ENCODE data around the gene TSPO2. TPM values are rescaled to one million over a fixed set of nuclear protein-coding genes. Genes with fewer than 3 reads are reported as not detected.
A peak's percentile ranks its signal among the peaks of the same experiment; 100 is the strongest.

TSPO2 gene
- total RNA-seq, 1 donor from 2014 or later, result not detected

DNA sequence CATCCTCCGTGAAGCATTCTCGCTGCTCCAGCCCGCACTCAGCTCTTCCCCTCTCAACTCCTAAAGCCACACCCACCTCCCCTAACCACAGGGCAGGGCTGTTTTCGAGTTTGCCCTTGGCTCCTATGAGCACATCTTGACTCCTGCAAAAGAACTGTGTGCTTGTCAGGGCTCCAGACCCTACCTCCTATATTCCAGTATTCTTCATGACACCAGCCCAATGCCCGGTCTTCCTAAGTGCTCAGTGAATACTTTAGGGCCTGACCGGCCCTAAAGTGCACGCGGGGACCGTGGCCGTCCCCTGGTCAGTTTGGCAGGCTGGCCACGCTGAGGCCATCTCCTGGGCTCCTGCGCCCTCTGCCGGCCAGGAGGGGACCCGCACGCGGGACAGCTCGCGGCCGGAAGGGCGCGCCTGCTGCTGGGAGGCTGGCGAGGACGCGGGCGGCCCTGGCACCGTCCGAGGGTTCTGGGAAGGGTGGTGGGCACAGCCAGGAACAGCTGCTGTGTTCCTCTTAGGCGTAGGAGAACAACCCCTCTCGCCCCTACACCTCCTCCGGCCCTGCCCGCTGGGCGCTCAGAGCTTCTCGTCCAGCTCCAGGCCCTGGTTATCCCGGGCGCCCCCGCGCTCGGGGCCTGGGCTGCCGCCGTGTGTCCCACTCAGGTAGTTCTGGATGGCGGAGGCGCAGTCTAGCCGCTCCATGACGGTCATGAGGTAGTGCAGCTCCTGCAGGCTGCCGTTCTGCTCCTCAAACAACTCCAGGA, 14.3 kb upstream of the TSPO2 start:
- DNase-seq (ENCODE audit: low spot score), result peak; percentile 86

DNA sequence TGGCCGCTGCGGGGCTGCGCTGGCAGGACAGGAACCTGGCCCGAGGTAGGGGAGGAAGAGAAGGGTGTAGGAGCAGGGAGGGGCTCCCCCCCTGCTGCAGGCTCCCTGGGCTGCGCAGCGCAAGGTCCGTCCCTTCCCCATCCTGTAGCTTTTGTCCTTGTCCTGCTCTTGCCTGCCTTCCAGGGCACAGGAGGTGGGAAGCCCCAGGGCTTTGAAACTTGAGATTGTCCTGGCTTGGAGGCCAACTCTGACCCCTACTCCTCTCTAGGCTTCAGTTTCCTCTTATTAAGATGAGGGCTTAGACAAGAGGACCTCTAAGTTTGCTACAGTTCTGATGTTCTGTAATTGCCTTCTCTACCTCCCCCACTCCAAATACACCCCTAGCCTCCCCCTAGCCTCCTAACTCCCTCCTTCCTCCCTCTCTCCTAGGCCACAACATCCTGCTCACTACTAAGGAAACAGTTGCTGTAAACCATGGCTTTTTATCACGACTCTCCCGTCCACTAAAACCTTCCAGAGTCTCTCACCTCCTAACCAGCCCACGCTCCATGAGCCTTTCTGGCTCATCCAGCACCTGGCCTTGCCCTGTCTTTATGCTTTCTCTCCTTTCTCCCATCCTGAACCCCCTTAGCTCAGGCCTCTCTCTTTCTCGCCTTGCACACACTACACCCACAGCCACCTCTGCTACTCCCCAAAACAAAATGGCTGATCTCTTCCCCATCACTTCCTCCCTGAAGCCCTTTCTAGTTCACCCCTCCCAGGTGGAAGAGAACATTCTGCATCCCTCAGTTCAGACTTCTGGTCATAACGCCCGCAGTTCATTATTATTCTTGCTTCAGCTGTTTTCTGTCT, 13.5 kb upstream of the TSPO2 start:
- no peak for DNase-seq (ENCODE audit: low spot score)

DNA sequence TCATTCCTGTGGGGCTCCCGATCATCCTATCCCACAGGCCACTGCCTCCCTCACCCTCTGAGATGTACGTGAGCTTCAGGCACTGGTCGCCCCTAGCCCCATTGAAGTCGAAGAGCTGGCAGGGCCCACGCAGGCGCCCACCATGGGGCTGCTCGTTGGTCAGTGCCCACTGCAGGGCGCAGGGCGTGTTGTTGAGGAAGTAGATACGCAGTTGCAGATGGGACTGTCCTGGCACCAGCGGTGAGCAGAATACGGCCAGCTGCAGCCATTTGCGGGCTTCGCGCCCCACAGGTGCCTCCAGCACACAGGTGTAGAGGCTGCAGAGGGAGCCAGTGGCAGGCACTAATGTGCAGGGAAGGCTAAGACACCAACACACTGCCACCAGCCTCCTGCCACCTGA, 9.4 kb upstream of the TSPO2 start:
- DNase-seq (ENCODE audit: low spot score), result no peak

DNA sequence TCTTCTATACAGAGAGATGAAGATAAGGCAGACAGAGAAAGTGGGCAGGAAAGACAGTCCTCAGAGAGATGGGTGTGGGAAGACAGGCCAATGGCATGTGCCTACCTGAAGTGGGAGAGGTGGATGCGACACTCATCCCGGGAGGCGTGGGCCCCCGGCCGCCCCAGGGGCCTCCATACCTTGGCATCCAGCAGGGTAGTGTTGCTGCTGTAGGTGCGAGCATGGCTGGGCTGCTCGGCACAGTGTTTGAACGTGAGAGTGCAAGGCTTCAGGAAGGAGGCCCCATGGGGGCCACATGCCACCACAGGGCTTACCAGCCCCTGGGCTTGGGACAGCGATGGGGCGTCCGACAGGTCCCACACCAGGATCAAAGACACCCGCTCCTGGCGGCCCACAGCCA, 8.5 kb upstream of the TSPO2 start:
- no peak for DNase-seq (ENCODE audit: low spot score)

DNA sequence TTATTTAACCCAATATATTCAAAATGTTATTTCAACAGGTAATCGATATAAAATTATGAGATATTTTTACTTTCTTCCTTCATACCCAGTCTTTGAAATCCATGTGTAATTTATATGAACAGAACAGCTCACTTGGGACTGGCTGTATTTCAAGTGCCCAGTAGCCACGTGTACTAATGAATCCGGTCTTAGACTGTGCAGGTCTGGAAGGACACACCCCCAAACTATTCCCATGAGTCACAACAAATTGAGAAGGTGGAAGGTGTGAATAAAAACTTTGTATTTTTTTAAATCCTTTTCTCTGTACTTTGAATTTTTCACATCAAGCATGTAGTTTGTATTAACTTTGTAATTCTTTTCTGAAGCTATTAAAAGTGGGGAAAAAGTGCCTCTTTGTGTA, 6.1 kb upstream of the TSPO2 start:
- no peak for DNase-seq (ENCODE audit: low spot score)

DNA sequence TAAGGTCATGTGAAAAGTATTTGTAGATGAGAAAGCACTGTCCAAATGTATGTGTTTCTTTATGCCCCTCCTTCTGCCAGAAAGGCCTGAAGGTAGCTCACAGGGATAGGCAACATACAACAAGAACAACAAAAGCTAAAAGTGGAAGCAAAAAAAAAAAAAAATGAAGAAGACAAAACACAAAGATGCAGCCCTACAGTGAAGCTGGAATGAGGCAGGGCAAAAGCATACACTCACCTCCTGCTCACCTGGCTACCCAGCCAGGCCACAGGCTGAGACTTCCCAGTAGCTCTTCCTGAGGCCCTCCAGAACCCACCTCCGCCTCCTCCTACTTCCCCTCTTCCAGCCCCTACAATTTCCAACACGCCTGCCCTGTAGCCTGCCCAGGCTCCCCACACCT, 5.7 kb upstream of the TSPO2 start:
- no peak for DNase-seq (ENCODE audit: low spot score)

DNA sequence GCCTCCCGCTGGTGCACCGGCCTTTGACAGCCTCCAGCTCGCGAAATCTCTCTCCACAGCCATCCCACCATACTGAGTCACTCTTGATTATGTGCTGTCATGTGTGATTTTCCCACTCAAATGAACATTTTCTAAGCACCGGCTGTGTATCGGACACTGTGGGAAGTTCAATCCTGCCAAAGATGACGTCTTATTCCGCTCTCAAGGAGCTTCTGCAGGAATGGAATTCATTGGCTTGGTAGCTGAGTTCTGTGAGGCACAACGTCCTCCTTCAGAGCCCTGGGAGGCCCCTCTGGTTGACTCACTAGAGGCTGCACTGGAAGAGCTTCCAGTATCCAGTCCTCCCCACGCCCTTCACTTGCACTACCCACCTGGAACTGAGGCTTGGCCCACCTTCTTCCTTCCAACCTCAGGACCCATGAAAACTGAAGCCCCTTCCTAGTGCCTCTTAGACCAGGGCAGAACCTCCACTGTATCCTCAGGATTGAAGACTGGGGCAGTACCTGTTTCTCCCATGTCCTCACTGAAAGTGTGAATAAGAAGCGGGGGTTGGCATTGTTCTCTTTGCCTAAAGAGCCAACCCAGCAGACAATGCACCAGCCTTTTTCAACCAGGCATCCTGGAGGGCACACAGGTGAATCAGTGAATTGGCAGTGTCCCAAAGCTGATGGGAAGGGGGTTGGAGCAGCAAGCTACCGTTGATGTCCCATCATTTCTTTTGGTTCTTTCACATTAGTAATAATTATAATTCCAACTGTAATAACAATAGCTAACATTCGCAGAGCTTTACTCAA, 5.0 kb upstream of the TSPO2 start:
- no peak for DNase-seq (ENCODE audit: low spot score)

DNA sequence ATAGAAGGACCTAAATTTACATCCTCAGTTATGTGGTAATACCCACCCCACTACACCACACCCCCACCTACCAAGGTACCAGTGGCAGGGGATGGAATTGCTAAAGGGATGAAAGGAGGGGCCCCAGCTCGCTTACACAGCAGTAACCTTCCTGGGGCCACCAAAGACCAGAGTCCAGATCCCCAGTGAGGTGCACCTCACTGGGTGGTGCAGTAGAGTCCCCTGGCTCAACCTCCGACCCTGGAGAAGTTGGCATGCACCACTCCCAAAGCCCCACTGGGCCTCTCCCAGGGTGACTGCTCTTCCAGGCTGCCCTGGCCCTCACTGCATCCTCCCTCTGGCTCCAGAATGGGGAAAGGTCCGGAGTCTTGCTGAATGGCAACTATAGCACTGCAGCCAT, 4.1 kb upstream of the TSPO2 start:
- DNase-seq (ENCODE audit: low spot score), result no peak

DNA sequence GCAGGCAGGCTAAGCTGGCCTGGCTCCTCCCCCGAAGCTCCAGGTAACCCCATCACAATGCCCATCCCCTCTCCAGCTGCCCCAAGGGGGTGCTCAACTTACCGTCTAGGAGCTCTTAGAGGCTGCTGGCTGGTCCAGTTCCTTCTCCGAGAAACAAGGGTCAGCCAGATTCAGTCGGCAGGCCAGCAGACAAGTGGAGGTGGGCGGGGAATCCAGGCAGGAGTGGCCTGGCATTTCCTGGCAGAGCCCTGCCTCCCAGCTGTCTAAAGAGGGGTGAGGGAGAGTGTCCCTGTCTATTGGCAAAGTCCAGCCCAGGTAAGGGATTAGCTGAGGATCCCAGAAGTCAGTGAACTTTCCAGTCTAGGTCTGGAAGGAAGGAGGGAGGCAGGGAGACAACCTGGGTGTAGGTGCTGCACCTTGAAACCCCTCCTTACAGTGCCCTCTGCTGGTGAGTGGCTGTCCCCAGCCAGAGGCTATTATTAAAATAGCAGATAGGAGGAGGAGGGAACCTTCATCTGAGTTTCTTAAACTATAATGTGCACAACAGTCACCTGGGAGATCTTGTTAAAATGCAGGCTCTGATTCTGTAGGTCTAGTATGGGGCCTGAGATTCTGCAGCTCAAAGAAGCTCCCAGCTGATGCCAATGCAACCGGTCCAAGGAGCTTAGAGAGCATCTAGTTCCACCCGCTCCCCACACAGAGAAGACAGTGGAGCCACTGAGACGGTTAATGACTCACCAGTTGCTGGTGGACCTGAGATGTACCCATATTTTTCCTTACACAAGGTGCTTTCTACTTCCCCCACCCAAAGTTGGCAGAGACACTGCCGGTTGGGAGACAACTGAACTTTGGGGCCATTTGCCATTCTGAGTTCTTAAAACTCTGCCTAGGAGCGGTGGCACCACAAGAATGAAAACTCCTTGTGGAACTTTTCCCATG, 2.9 kb upstream of the TSPO2 start, which contains the start of gene UNC5CL:
Gene UNC5CL, minus strand, starts transcription at position 162 of the 939 bp plus-strand sequence. CDS start 4,147 bp downstream, outside the sequence.
- DNase-seq (ENCODE audit: low spot score), result peak; percentile 61

DNA sequence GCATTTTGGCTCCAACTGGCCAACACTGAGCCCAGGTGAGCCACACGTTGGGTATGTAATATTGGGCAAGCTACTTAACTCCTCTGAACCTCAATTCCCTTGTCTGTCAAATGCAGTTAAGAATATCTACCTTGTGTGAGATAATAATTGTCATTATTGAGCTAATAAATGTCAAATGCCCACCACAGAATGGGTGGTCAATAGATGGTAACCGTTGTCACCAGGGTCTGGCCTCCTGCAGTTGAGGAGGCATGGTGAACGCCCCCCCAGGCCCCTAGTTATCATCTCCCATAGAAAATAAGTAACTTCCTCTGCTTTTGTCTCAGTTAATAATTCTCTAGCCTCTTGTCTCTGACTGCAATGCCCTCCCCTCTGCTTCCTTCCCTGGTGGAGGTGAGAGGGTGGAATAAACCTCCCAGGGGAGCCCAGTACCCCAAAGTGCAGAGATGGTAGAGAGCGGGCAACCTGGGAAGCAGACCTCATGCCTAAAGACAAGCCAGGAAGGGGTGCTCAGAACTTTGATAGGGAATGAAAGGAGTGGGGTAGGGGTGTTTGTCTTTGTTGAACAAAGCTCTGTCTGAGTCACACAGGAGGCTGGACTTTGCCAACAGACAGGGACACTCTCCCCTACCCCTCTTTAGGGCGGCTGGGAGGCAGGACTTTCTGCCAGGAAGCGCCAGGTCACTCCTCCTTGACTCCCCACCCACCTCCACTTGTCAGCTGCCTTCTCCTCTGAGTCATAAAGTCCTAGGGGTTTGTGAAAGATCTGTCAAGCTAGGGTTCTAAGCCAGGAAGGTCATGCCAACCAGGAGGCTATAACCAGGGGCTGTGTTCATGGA, 1.9 kb upstream of the TSPO2 start:
- peak; percentile 56 for DNase-seq (ENCODE audit: low spot score)

DNA sequence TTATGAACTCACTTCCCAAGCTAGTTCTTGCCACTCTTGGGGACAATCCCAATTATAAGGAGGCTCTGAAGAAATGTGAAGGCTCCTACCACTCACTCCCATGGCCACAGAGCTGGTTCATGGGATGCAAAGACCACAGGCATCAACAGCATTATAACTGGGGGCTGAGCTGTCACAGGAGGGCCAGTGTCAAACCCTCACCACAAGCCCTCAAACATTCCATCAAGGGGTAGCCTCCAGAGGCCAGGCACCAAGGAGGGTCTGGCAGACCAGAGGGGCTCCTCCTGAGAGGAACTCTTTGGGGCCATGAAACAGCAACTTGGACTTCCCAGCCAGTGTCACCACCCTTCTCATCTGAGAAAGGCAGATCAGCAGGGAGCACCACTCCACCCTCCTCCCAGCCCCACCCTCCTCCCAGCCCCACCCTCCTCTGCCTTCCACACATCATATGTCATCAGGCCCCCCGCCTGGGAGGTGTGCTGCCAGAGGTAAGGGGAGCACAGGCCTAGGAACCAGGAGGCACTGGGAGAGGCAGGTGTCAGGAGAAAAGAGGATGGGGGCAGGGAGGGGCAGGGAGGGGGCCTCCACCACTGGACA, 1.2 kb upstream of the TSPO2 start:
- DNase-seq (ENCODE audit: low spot score), result no peak

DNA sequence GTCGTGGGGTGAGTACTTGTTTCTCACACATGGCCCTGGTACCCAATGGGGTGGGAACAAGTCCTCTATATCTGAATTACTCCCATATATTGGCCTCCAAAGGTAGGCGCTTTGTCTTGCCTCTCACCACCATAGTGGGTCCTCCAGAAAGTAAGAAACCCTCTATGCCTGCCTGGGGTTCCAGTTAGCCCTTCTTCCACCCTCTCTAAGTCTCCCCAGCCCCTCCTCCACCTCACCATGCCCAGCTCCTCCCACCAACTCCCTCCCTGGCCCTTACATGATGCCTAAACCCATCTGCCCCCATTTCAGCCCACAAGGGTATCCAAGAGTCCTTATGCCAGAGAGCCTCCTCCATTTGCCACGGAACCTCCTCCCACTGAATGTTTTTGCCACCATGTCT, 884 bp downstream of the TSPO2 start:
- DNase-seq (ENCODE audit: low spot score), result no peak

DNA sequence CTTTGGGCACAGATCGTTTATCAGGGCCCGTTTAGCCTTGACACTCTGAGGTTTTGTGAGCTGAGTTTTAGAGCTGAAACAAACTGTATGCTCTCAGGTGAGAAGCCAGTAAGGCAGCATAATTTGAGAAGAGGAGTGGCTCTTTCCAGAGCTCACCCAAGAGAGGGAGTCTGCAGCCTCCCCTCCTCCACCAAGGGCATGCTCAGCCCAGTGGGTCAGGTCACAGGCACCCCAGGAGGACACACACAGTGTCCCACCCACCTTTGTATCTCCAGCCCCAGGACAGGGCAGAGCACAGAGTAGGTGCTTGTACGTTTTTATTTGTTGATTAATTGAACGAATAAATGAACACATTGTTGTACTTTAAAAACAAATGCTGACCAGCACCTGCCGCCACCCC, 3.4 kb downstream of the TSPO2 start:
- DNase-seq (ENCODE audit: low spot score), result no peak

DNA sequence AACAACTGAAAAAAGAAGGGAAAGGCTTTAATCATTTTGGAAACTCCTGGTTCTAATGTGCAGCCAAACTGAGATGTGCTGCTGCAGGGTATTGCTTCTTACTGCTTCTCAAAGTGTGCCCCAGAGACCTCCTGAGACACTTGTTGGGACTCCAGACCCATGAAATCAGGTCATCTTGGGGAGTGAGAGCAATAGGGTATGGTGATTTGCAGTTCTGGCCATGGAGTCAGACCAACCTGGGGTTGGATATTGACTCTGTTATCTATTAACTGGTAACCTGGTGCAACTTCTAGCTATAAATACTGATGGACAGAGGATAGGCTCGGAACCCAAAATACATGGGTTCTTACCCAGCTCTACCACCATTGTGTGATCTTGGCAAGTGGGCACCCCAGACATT, 3.8 kb downstream of the TSPO2 start:
- DNase-seq (ENCODE audit: low spot score), result no peak

DNA sequence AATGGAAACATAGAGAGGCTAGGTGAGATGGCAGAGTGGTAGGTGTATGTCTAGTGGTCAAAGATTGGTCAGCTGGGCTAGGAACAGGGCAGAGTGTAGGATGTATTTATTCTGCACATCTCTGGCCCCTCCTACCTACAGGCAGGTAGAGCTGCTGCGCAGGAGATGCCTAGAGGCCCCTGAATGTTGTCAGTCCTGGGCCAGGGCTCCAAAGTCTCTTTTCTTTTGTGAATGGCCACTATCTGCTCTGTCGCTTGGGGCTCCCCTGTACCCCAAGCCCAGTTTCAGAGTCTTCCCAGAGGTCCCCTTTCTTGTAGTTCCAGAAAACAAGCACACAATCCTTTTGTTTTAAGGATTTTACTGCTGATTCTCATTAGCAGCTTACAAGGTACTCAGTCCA, 5.0 kb downstream of the TSPO2 start:
- no peak for DNase-seq (ENCODE audit: low spot score)

DNA sequence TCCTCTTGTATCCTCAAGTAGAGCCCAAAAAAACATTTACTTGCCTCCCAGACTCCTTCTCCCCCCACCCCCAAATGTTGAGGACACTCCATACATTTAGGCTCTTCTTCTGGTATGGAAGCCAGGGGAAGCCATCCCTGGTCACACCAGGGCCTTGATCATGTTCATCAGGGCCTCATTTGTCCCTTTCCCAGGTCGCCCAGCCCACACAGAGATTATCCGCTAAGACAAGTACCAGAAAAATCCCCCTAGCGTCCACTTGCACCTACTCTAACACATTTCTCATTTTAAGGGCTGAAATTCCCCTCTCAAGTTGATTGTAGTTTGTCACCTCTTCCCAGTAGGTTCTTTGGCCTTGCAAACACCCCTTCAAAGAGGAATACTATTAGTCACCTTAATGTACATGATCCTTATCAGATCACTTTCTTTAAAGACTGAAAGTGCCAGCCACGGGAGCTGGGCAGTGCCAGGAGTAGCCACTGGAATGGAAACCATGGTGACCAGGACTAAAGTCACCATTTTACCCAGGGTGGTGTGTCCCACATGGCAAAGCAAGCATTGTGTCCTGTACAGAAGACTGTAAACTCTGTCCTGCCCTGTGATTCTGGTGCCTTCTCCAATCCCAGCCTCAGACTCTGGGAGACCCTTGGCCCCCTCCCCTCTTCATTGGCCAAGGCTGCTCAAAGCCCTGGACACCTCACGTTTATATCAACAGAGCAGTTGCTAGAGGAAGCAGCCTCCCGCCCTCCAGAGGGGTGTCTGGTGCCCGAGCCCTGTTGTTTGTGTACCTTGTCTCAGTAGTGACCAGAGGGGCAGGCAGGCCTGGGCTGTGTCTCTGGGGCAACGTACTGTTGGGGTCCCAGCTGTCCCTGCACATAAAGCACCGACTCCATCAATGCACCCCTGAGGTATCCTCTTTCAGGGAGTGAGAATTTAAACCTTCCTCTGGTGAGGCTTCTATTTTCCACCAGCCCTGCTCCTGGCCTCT, 5.8 kb downstream of the TSPO2 start:
- no peak for DNase-seq (ENCODE audit: low spot score)

DNA sequence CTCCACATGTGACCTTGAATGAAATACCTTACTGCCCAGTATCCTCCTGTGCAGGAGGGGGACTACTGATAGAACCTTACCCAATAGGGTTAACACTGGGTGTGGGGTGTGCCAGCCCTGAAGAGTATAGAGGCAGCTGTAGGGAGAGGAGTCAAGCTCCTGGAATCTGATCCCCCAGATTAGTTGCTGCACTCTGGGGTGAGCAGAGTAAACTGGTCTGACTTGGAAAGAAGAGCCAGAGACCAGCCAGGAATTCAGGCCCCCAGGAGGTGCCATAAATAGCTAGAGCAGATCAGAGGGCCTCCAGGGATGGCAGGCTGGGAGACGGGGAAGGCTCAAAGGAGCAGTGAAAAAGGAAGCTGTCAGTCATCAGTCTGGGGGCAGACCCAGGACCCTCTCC, 7.3 kb downstream of the TSPO2 start:
- no peak for DNase-seq (ENCODE audit: low spot score)

DNA sequence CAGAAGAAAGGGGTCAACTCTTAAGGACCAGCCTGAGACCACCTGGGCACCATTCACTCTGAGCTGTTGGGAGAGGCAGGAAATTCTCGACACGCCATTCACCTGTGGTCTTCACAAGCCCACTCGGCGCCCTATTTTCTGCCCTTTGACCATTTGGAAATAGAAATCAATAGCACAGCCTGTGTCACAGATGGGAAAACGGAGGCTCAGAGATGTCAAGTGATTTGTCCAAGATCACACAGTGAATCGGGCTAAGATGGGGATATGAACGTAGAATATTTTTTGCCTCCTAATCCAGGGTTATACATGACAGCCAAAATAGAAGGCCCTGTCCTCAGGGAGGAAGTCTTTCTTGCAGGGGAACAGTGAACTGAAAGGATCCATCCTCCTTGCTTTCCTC, 7.7 kb downstream of the TSPO2 start:
- no peak for DNase-seq (ENCODE audit: low spot score)

DNA sequence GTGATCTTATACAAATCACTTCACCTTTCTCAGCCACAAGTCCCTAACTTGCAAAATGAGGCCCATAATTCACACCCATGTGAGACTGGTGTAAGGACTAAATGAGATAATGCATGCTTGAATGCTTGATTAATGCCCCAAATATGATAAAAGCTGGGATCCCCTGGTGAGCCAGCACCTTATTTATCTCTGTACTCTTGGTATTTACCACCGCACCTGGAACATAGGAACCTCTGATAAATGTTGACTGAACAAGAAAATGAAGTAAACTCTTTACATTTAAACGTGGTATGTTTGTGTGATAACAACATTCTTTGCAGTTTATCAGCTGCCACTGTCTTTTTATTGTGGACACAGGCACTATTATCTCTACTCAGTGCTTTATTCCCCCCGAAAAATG, 8.3 kb downstream of the TSPO2 start:
- DNase-seq (ENCODE audit: low spot score), result no peak

Data from ureter (tissue), 1 donor.